ENCODE measurements around the gene PALM3.

DNA sequence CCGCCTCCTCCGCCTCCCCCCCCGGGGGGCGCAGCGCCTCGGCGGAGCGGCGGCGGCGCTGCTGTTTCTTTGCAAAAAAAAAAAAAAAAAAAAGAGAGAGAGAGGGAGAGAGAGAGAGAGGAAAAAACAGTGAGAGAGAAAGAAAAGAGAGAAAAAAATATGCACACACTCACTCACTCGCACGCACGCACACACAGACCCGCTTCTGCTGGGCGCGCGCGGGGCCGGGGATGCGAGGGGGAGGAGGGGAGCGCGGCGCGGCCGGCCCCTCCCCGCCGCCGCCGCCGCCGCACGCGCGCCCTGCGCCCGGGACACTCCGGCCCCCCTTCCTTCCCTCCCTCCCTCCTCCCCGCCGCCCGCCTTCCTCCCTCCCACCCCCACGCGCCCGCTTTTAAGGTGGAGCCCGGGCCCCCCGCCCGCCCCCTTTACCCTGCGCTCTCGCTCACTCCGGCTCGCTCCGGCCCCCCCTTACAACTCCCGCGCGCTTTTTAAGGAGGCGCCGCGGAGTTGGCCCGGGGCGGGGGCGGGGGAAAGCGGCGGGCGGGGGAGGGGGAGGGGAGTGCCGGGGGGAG, 28.7 kb upstream of the PALM3 start, which contains the start of gene SAMD1:
- TF ChIP-seq POLR2A (IDR thresholded peaks at IDR 0.05; ENCODE audit: low read depth) = no peak
- TF ChIP-seq, protein P1, sequence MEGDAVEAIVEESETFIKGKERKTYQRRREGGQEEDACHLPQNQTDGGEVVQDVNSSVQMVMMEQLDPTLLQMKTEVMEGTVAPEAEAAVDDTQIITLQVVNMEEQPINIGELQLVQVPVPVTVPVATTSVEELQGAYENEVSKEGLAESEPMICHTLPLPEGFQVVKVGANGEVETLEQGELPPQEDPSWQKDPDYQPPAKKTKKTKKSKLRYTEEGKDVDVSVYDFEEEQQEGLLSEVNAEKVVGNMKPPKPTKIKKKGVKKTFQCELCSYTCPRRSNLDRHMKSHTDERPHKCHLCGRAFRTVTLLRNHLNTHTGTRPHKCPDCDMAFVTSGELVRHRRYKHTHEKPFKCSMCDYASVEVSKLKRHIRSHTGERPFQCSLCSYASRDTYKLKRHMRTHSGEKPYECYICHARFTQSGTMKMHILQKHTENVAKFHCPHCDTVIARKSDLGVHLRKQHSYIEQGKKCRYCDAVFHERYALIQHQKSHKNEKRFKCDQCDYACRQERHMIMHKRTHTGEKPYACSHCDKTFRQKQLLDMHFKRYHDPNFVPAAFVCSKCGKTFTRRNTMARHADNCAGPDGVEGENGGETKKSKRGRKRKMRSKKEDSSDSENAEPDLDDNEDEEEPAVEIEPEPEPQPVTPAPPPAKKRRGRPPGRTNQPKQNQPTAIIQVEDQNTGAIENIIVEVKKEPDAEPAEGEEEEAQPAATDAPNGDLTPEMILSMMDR (IDR thresholded peaks at IDR 0.05) = no peak
- no peak for TF ChIP-seq POLR2AphosphoS5 (IDR thresholded peaks at IDR 0.05)
- no peak for TF ChIP-seq EP300 (IDR thresholded peaks at IDR 0.05)
